GM19025 (cell line): ENCODE data around the gene MALL.
"Not testable (repeated sequence)": the region's sequence is repeated elsewhere in the genome, so short reads cannot be mapped to it uniquely, and the experiment has no call there.

Experiments used
- ATAC-seq: cut with Tn5 transposase; IDR thresholded peaks from one replicate; pipeline ENCODE4 v1.9.1; 2021; ENCODE audit warnings: mild to moderate bottlenecking, low read depth, moderate library complexity; ENCODE audit not compliant: unreplicated experiment

MALL gene

DNA sequence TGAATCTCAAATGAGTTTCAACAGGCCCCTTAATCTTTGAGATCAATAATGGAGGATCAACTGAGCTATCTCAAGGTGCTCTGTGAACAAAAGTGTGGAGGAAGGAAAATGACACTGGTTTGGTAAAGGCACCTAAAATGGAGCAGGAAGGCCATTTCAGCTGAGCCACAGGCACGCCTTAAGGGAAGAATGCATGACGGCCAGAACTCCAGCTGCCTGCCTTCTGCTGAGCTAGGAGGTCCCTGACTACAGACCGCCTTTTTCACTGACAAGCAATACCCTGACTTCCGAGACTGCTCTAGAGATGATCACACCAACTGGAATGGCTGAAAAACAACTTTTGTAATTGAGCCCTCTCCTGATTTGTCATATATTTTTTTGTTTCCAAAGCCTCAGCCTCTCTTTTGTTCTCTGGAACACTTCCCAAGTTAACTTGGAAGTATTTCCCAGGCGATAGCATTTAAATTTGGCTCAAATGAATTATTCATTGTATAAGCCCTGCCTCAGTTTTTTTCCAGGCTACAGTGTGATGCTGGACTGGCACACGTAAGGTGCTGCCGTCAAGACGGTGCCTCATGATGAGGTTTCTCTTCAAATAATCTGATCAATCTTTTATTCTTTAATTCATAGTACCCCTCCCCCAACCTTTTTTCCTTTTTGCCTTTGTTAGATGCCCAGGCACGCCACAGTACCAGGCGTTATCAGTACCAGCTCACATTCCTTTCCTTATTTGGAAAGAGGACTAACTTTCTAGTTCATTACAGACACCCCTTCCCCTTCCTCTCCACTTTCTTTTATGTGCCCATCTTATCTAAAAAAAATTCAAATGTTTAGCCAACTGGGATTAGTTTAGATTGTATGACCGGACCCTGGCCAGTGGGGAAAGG, 60.9 kb downstream of the MALL start:
- not testable (repeated sequence) for ATAC-seq

DNA sequence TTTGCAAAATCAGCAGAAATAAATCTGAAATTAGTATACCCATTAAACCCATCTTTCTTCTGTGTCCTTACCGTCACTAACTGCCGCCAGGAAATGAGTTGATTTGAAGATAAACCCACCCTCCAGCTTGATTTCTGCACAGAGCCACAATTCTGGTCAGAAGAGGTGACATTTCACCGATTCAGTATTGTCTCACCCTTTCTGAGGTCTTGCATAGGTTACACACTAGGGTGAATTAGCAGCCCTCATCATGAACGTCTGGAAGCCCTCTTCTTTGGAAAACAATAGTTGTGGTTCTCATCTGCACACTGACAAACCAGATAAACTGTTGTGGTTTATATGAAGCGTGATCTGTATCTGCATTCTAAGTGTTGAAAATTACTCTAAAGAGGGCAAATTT, 61.9 kb downstream of the MALL start:
- not testable (repeated sequence) for ATAC-seq

DNA sequence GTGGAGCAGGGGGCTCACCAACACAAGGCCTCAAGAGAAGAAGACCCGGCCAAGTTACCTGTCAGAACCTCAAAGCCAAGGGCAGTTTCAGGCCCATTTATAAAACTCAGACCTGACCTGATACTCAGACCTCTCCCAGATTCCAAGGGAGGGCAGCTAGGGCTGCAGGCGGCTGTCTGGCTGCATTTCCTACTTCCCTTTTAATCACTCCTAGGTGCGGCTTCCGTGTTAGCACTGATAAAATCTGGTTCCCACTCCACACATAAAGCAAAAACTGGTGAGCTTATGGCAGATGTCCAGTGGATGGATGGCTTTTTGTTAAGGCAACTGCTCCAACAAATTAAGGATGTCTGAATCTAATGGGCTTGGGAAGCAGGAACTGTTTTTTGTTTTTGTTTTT, 63.5 kb downstream of the MALL start:
- ATAC-seq, result not testable (repeated sequence)

DNA sequence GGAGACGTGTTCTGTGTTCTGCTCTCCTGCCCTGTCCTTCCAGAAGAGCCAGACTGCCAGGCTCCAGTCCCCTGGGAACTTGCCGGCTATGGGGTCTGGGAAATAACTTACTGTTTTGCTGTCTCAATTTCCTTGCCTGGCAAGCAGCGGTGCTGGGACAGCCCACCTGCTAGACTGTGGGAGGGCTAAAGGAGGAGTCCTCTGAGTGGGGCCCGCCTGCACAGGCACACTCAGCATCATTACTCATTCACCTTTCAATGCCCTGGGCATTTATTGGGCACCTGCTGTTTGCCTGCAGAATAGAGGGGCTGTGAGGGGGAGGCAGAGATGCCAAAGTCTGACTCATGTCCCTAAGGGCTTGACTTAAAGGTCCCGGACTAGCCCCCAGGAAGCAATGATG, 65.4 kb downstream of the MALL start:
- not testable (repeated sequence) for ATAC-seq

DNA sequence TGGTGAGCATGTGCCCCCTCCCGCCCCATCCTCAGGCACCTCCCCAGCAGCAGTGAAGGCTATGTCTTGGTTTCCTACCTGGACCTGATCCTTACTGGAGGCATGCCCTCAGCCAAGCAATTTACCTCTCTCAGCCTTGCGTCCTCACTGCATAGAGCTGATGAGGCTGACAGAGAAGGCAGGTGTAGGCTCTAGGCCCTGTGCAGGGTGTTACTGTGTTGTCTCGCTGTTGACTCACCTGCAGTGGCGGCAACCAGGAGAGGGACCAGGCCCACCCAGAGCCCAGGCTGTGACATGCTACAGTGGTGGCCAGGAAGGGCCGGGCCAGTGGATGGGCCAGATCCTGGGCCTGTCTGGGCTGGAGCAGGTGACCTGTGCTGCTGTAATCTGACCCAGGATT, 65.9 kb downstream of the MALL start:
- not testable (repeated sequence) for ATAC-seq

DNA sequence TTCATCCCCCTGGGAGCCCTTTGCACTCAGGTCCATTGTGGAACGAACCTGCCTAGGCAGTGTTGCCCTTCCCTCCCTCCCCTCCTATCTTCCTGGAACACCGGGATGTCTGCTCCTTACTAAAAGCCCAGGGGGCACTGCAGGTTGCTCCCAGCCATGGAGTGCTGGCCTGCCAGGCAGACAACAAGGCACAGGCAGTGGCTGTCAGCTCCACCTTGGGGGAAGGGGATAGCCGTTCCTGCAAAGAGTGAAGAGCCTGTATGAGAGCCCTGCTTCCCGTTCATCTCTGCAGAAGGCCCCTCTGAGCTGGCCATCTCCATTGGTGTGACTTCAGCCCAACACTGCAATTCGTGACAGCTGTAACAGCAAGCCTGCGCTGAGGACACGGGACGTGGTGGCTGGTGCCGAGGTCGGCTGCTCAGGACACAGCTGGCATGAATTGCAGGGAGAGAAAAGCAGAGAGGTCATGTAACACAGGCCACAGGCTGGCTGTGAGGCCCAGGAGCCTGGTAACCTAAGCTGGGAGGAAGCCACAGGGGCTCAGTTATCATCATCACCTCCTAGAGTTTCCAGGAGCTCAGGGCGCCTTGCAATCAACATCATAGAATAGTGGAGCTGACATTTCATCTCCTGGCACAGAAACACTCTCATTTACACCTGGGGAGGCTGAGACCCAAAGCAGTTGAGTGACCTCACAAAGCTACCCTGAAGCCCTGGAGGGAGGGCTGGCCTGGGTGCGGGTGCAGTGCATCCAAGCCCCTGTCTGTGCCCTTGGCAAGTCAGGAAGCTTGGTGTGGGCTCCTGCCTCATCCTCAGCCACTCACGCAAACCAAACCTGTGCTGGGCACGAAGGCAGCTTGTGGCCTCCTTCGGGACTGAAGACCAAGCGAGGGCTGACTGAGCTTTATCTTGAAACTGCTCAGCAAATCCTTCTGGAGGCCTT, 67.1 kb downstream of the MALL start:
- ATAC-seq, result not testable (repeated sequence)

DNA sequence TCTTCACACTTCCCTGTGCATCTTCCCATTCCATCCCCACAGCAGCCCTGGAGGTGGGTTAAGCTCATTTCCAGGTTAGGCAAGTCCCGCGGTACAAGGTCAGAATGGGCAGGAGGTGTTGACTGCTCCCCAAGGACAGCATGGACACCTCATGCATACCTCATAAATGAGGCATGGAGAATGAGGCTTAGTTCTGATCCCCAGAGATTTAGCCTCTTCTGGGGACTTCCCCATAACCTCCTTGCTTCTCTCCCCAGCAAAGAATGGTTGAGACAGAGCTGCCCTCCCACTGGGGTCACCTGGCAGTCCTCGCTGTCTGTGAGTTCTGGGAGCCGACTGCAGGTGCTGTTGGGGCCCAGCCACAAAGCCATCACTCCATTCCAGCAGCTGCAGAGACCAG, 68.4 kb downstream of the MALL start:
- ATAC-seq, result not testable (repeated sequence)

DNA sequence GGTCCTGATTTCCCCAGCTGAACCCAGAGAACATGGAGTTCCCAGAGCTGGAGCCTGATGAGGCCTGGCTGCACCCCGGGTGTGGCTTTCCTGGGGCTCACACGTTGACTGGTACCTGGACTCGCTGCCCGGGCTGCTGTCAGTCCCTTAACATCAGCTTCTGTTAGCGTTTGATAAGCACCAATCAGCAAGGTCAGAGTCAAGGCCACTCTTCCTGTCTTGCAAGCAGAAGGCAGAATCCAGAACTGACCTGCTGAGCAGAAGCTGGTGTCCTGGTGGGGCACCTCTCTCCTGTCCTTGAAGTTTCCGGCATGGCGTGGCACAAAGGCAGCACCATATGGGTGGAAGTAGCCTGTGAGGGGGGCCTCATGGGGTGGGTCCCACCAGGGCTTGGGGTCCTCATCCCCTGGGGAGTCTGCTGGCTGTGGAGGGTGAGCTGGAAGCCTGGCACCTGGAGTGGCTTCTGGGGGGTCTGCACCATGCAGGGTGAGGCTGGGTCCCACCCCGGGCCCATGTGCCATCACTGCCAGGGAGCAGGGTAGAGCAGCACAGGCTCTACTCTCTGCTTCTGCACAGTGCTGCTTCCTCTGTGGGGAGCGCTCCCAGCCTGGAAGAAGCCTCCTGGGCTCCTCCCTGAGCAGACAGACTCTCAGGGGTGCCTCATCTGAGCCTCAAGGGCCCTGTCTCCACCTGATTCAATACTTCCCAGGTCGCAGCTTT, 73.5 kb downstream of the MALL start:
- not testable (repeated sequence) for ATAC-seq

DNA sequence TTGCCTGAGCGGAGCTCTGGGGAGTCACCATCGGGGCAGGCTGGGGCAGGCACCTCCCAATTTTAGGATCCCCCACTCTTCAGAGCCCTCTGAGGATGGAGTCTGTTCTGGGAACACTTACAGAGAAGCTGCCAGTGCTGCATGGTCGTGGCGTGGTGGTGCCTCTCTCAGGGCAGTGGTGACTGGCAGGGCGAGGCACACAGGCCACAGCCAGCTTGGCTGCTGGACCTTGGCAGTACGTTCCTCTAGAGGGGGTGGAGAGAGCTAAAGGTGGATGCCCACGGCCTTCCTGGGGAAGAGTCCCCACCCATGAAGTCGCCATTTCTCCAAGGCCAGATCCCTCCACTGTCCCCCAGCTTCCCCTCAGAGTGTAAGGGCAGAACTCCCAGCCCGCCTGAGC, 78.3 kb downstream of the MALL start:
- not testable (repeated sequence) for ATAC-seq

DNA sequence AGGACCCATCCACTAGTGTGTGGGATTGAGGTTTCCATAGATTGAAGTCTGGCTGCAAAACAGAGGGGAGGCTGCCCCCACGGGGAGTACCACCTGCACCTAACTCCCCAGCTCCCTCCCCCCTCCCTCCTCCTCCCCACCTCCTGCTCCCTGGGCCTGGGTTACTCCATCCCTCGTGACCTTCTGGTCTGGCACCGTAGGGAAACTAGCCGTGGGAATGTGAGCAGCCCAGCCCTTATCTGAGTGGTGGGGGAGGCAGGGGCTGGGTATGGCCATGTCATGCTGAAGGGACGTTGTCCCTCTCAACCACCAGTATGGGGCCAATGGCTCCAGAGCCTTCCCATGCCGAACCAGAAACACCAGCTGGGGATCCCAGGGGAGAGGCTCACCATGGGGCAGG, 80.2 kb downstream of the MALL start:
- ATAC-seq, result not testable (repeated sequence)

DNA sequence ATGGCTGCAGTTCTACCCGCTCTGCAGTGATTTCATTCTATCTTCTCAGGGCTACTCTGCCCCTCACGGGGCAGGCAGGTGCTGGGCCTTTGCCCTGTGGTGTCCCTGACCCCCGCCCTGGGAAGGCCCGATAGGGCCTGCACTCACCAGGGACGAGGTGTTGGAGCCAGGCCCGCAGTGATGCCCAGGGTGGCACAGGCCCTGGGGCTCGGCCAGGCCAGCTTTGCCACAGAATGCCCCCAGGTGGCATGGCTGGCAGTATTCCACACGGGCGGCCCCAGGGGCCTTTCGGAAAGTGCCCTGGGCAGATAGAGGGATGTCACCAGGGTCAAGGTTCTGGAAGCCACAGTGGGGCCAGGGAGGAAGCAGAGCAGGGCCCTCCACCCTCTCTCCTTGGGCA, 80.7 kb downstream of the MALL start:
- ATAC-seq, result not testable (repeated sequence)
